Esophagus muscularis mucosa (tissue), 4 donors: Measurements from ENCODE around the gene SFN. TPM values are rescaled to one million over a fixed set of nuclear protein-coding genes. Genes with fewer than 3 reads are reported as not detected.
"Not testable (repeated sequence)": the region's sequence is repeated elsewhere in the genome, so short reads cannot be mapped to it uniquely, and the experiment has no call there.

Experiments used
- DNase-seq: peaks from one replicate; pipeline ENCODE4 v3.0.0-alpha.2; 2017; ENCODE audit errors: extremely low spot score
- H3K27ac ChIP-seq, 4 donors: fragments of 200-600 bp; sonication (generic); replicated peaks in 1 of 4; 1 replicate in 3 of 4; 2 replicates in 1 of 4; pipeline ENCODE4 v1.5.1; 2016 to 2019; ENCODE audit warnings: mild to moderate bottlenecking in 1 of 4
- H3K27me3 ChIP-seq, 4 donors: fragments of 200-600 bp; sonication (generic); one replicate each; pipeline versions ENCODE4 v1.5.1 to v1.6.0; 2016 to 2019
- H3K36me3 ChIP-seq, 4 donors: fragments of 200-600 bp; sonication (generic); one replicate each; pipeline ENCODE4 v1.5.1; 2016 to 2019
- H3K4me1 ChIP-seq, 4 donors: fragments of 200-600 bp; sonication (generic); one replicate each; pipeline ENCODE4 v1.5.1; 2016 to 2019
- H3K4me3 ChIP-seq, 4 donors: fragments of 200-600 bp; sonication (generic); 1 replicate in 2 of 4; 2 replicates in 2 of 4; pipeline ENCODE4 v1.5.1; 2016 to 2019; ENCODE audit warnings: mild to moderate bottlenecking in 4 of 4, moderate library complexity in 1 of 4
- H3K9me3 ChIP-seq, 4 donors: fragments of 200-600 bp; sonication (generic); 1 replicate in 3 of 4; 2 replicates in 1 of 4; pipeline ENCODE4 v1.5.1; 2016 to 2019
- CTCF ChIP-seq, 3 experiments: fragments of 200-600 bp in 2 of 3; fragments of 450-650 bp in 1 of 3; sonication (generic) in 2 of 3; IDR thresholded peaks; one replicate each; pipeline ENCODE4 v1.5.1; 2017 to 2019; ENCODE audit warnings: antibody characterized with exemption in 3 of 3, mild to moderate bottlenecking in 2 of 3, moderate library complexity in 1 of 3
- EP300 ChIP-seq: sonication (generic); formaldehyde crosslinking; IDR thresholded peaks from one replicate; pipeline ENCODE4 v1.6.1; 2017; ENCODE audit warnings: antibody characterized with exemption
- POLR2A ChIP-seq: fragments of 450-650 bp; IDR thresholded peaks from one replicate; pipeline ENCODE4 v1.6.1; 2017; ENCODE audit warnings: antibody characterized with exemption, moderate library complexity, mild to moderate bottlenecking, low read depth
- POLR2AphosphoS5 ChIP-seq, 2 donors: sonication (generic); formaldehyde crosslinking; IDR thresholded peaks; one replicate each; pipeline ENCODE4 v1.6.1; 2017; ENCODE audit warnings: antibody characterized with exemption in 2 of 2
- WGBS: methylation state at CpG from one replicate; pipeline ENCODE4 v1.1.5; 2018; 5-methylcytosine and 5-hydroxymethylcytosine counted together
- intact Hi-C: fragments of 100-400 bp; cut with DNase I; formaldehyde crosslinking; loops from one replicate; pipeline ENCODE4 v1.15.1; 2023
- total RNA-seq, 4 donors: library from RNA; depleted of rRNA; stranded (reverse); fragments of >200 nt; gene quantifications; one replicate each; pipeline versions ENCODE4 v1.1.0 to v1.2.1, GENCODE V29; 2016

SFN gene
- total RNA-seq, 4 donors from 2014 or later: 0.33 to 1.7 TPM; not detected in 2

GRCh38 chr1:26832249-26832960 lies 30.5 kb upstream of the SFN start:
- H3K9me3 ChIP-seq: no peaks in the 10 kb centered on the region
- no peak overlapping the region for H3K27ac ChIP-seq
- intact Hi-C loops: no loop called here
- peaks cover 22 to 63% (median 54%) of the 10 kb centered on the region in 4 donors for H3K36me3 ChIP-seq
- no peak for DNase-seq
- no peak for TF ChIP-seq POLR2A
- no peak for TF ChIP-seq CTCF (IDR thresholded peaks at IDR 0.05)
- no peak for TF ChIP-seq POLR2AphosphoS5 (IDR thresholded peaks at IDR 0.05)
- TF ChIP-seq EP300: no peak
- peaks cover 23 to 29% (median 28%) of the 10 kb centered on the region in 4 donors for H3K4me1 ChIP-seq
- no peaks in the 10 kb centered on the region for H3K27me3 ChIP-seq
- H3K4me3 ChIP-seq: no peak overlapping the region
- WGBS: 90% methylated on average over 14 of the region's 16 CpGs

- H3K27me3 ChIP-seq: no peaks in the 10 kb centered on the region
- no peaks in the 10 kb centered on the region for H3K9me3 ChIP-seq
- no peak overlapping the region for H3K27ac ChIP-seq
- DNase-seq: no peak
- H3K36me3 ChIP-seq: peaks cover 22 to 74% (median 66%) of the 10 kb centered on the region in 4 donors
- no peak overlapping the region for H3K4me3 ChIP-seq
- peaks cover 9 to 16% (median 15%) of the 10 kb centered on the region in 4 donors for H3K4me1 ChIP-seq
- intact Hi-C loops: no loop called here
- no peak for TF ChIP-seq CTCF (IDR thresholded peaks at IDR 0.05)
- TF ChIP-seq POLR2A: no peak
- no peak for TF ChIP-seq POLR2AphosphoS5 (IDR thresholded peaks at IDR 0.05)
- TF ChIP-seq EP300: no peak
- WGBS: 83% methylated on average over 18 of the region's 23 CpGs
These were observed 29.2 kb upstream of the SFN start for GRCh38 chr1:26833432-26834405.

- H3K27ac ChIP-seq, H3K4me1 ChIP-seq, H3K4me3 ChIP-seq, H3K27me3 ChIP-seq, H3K9me3 ChIP-seq, DNase-seq, intact Hi-C loops: not testable (repeated sequence)
- peaks cover 17 to 96% (median 88%) of the 10 kb centered on the region in 4 donors for H3K36me3 ChIP-seq
- 91% methylated on average over 5 of the region's 5 CpGs for WGBS
These were observed 25.3 kb upstream of the SFN start for GRCh38 chr1:26837665-26838064.

DNA sequence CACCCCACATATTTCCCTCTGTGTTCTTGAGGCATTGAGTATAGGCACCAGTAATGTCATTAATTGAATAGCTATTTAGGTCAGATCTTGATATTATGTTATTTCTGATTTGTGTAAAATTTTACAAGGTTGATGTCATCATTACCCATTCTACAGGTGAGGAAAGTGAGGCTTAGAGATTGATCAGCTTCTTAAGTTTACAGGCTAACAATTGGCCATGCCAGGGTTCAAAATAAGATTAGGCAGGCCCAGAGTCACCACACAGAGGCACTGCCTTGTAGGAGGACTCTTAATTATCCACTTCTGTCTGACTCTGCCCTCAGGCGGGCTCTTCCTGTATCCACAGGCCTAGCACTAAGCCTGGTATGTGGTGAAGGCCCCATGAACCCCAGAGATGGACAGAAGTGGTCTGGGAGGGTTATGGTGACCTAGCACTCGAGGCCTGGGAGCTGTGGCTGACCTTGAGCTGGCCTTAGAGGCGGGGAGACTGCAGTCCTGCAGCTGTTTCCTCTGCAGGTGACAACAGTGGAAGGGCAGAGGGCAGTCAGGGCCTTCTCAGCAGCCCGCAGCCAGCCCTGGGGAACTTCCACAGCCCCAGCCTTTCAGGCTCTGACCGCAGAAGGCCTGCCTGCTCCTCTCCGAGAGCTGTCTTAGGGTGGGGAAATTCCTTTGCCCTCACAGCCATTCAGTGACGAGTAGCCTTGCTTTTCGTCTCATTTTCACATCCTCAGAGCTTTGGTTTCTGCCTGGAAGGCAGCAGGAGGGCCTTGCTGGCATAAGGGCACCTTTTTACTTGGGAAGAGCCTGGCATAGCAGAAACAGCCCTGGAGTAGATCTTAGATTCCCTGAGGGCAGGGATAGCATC lies 24.2 kb upstream of the SFN start:
- TF ChIP-seq POLR2A: no peak
- no peak for TF ChIP-seq POLR2AphosphoS5 (IDR thresholded peaks at IDR 0.05)
- no peak for TF ChIP-seq CTCF (IDR thresholded peaks at IDR 0.05)
- no peak for TF ChIP-seq EP300
- WGBS: 81% methylated on average over 4 of the region's 8 CpGs
- intact Hi-C loops: no loop called here
- H3K4me3 ChIP-seq: no peak overlapping the region
- H3K4me1 ChIP-seq: no peaks in the 10 kb centered on the region
- no peak for DNase-seq
- peaks cover 15 to 96% (median 88%) of the 10 kb centered on the region in 4 donors for H3K36me3 ChIP-seq
- no peaks in the 10 kb centered on the region for H3K27me3 ChIP-seq
- H3K27ac ChIP-seq: no peak overlapping the region
- H3K9me3 ChIP-seq: no peaks in the 10 kb centered on the region
